ENCODE data around the gene TARS3.
"Not testable (repeated sequence)": the region's sequence is repeated elsewhere in the genome, so short reads cannot be mapped to it uniquely, and the experiment has no call there.

TARS3 gene

GRCh38 chr15:101672298-101672697 lies 52.0 kb downstream of the TARS3 start:
- Histone ChIP-seq H3K4me3 (ENCODE audit: low read length) (no peak overlapping the region), H3K9me3 (ENCODE audit: control insufficient read depth, low read depth, low read length) (no peaks in the 10 kb centered on the region), H3K4me1 (ENCODE audit: control insufficient read depth, low read depth, low read length) (no peaks in the 10 kb centered on the region), H3K27ac (ENCODE audit: low read length) (no peak overlapping the region), H3K9ac (ENCODE audit: low read length) (no peak overlapping the region), H3K36me3 (ENCODE audit: control insufficient read depth, low read depth, low read length) (peaks cover 3% of the 10 kb centered on the region), H3K27me3 (ENCODE audit: control insufficient read depth, insufficient read depth, low read length) (no peaks in the 10 kb centered on the region)

- Histone ChIP-seq H3K9ac (ENCODE audit: low read length) (no peak overlapping the region), H3K4me3 (ENCODE audit: low read length) (no peak overlapping the region), H3K36me3 (ENCODE audit: control insufficient read depth, low read depth, low read length) (peaks cover 3% of the 10 kb centered on the region), H3K27me3 (ENCODE audit: control insufficient read depth, insufficient read depth, low read length) (no peaks in the 10 kb centered on the region), H3K4me1 (ENCODE audit: control insufficient read depth, low read depth, low read length) (no peaks in the 10 kb centered on the region), H3K27ac (ENCODE audit: low read length) (no peak overlapping the region), H3K9me3 (ENCODE audit: control insufficient read depth, low read depth, low read length) (no peaks in the 10 kb centered on the region)
Observed at GRCh38 chr15:101669744-101670143, 54.5 kb downstream of the TARS3 start.

GRCh38 chr15:101667881-101668280 lies 56.4 kb downstream of the TARS3 start:
- Histone ChIP-seq H3K4me3 (ENCODE audit: low read length) (no peak overlapping the region), H3K9me3 (ENCODE audit: control insufficient read depth, low read depth, low read length) (no peaks in the 10 kb centered on the region), H3K36me3 (ENCODE audit: control insufficient read depth, low read depth, low read length) (no peaks in the 10 kb centered on the region), H3K9ac (ENCODE audit: low read length) (no peak overlapping the region), H3K27me3 (ENCODE audit: control insufficient read depth, insufficient read depth, low read length) (no peaks in the 10 kb centered on the region), H3K27ac (ENCODE audit: low read length) (no peak overlapping the region), H3K4me1 (ENCODE audit: control insufficient read depth, low read depth, low read length) (no peaks in the 10 kb centered on the region)

- no peak overlapping the region for H3K27ac ChIP-seq (ENCODE audit: low read length)
- H3K4me1 ChIP-seq (ENCODE audit: control insufficient read depth, low read depth, low read length), result no peaks in the 10 kb centered on the region
- no peaks in the 10 kb centered on the region for H3K9me3 ChIP-seq (ENCODE audit: control insufficient read depth, low read depth, low read length)
- H3K4me3 ChIP-seq (ENCODE audit: low read length), result no peak overlapping the region
- H3K27me3 ChIP-seq (ENCODE audit: control insufficient read depth, insufficient read depth, low read length), result no peaks in the 10 kb centered on the region
- no peak overlapping the region for H3K9ac ChIP-seq (ENCODE audit: low read length)
- no peaks in the 10 kb centered on the region for H3K36me3 ChIP-seq (ENCODE audit: control insufficient read depth, low read depth, low read length)
Observed at GRCh38 chr15:101664303-101664913, 59.9 kb downstream of the TARS3 start.

GRCh38 chr15:101662203-101662602 lies 62.1 kb downstream of the TARS3 start:
- Histone ChIP-seq H3K27ac (ENCODE audit: low read length) (no peak overlapping the region), H3K4me1 (ENCODE audit: control insufficient read depth, low read depth, low read length) (no peaks in the 10 kb centered on the region), H3K9me3 (ENCODE audit: control insufficient read depth, low read depth, low read length) (no peaks in the 10 kb centered on the region), H3K4me3 (ENCODE audit: low read length) (no peak overlapping the region), H3K27me3 (ENCODE audit: control insufficient read depth, insufficient read depth, low read length) (no peaks in the 10 kb centered on the region), H3K9ac (ENCODE audit: low read length) (no peak overlapping the region), H3K36me3 (ENCODE audit: control insufficient read depth, low read depth, low read length) (no peaks in the 10 kb centered on the region)

GRCh38 chr15:101660005-101660404 lies 64.3 kb downstream of the TARS3 start:
- no peaks in the 10 kb centered on the region for H3K9me3 ChIP-seq (ENCODE audit: control insufficient read depth, low read depth, low read length)
- H3K27me3 ChIP-seq (ENCODE audit: control insufficient read depth, insufficient read depth, low read length), result no peaks in the 10 kb centered on the region
- no peak overlapping the region for H3K27ac ChIP-seq (ENCODE audit: low read length)
- no peak overlapping the region for H3K4me3 ChIP-seq (ENCODE audit: low read length)
- H3K4me1 ChIP-seq (ENCODE audit: control insufficient read depth, low read depth, low read length), result no peaks in the 10 kb centered on the region
- no peak overlapping the region for H3K9ac ChIP-seq (ENCODE audit: low read length)
- no peaks in the 10 kb centered on the region for H3K36me3 ChIP-seq (ENCODE audit: control insufficient read depth, low read depth, low read length)

- Histone ChIP-seq H3K9ac (ENCODE audit: low read length) (no peak overlapping the region), H3K4me3 (ENCODE audit: low read length) (no peak overlapping the region), H3K27ac (ENCODE audit: low read length) (no peak overlapping the region), H3K27me3 (ENCODE audit: control insufficient read depth, insufficient read depth, low read length) (no peaks in the 10 kb centered on the region), H3K9me3 (ENCODE audit: control insufficient read depth, low read depth, low read length) (no peaks in the 10 kb centered on the region), H3K36me3 (ENCODE audit: control insufficient read depth, low read depth, low read length) (no peaks in the 10 kb centered on the region), H3K4me1 (ENCODE audit: control insufficient read depth, low read depth, low read length) (no peaks in the 10 kb centered on the region)
Observed at GRCh38 chr15:101657968-101658784, 66.1 kb downstream of the TARS3 start.

- Histone ChIP-seq H3K36me3 (ENCODE audit: control insufficient read depth, low read depth, low read length) (no peaks in the 10 kb centered on the region), H3K9ac (ENCODE audit: low read length) (no peak overlapping the region), H3K9me3 (ENCODE audit: control insufficient read depth, low read depth, low read length) (no peaks in the 10 kb centered on the region), H3K4me3 (ENCODE audit: low read length) (no peak overlapping the region), H3K4me1 (ENCODE audit: control insufficient read depth, low read depth, low read length) (no peaks in the 10 kb centered on the region), H3K27ac (ENCODE audit: low read length) (no peak overlapping the region), H3K27me3 (ENCODE audit: control insufficient read depth, insufficient read depth, low read length) (no peaks in the 10 kb centered on the region)
Observed at GRCh38 chr15:101657171-101657570, 67.1 kb downstream of the TARS3 start.

- not testable (repeated sequence) for H3K4me1 ChIP-seq (ENCODE audit: control insufficient read depth, low read depth, low read length); H3K9ac ChIP-seq (ENCODE audit: low read length); H3K4me3 ChIP-seq (ENCODE audit: low read length); H3K9me3 ChIP-seq (ENCODE audit: control insufficient read depth, low read depth, low read length); H3K27me3 ChIP-seq (ENCODE audit: control insufficient read depth, insufficient read depth, low read length); H3K27ac ChIP-seq (ENCODE audit: low read length); H3K36me3 ChIP-seq (ENCODE audit: control insufficient read depth, low read depth, low read length)
Observed at GRCh38 chr15:101654624-101655337, 69.5 kb downstream of the TARS3 start.

GRCh38 chr15:101654171-101654570 lies 70.1 kb downstream of the TARS3 start:
- H3K27ac ChIP-seq (ENCODE audit: low read length), result no peak overlapping the region
- no peaks in the 10 kb centered on the region for H3K9me3 ChIP-seq (ENCODE audit: control insufficient read depth, low read depth, low read length)
- no peaks in the 10 kb centered on the region for H3K27me3 ChIP-seq (ENCODE audit: control insufficient read depth, insufficient read depth, low read length)
- H3K9ac ChIP-seq (ENCODE audit: low read length), result no peak overlapping the region
- H3K4me1 ChIP-seq (ENCODE audit: control insufficient read depth, low read depth, low read length), result peaks cover 5% of the 10 kb centered on the region
- H3K36me3 ChIP-seq (ENCODE audit: control insufficient read depth, low read depth, low read length), result peaks cover 6% of the 10 kb centered on the region
- no peak overlapping the region for H3K4me3 ChIP-seq (ENCODE audit: low read length)

- Histone ChIP-seq H3K27ac (ENCODE audit: low read length) (no peak overlapping the region), H3K27me3 (ENCODE audit: control insufficient read depth, insufficient read depth, low read length) (no peaks in the 10 kb centered on the region), H3K4me1 (ENCODE audit: control insufficient read depth, low read depth, low read length) (peaks cover 5% of the 10 kb centered on the region), H3K36me3 (ENCODE audit: control insufficient read depth, low read depth, low read length) (peaks cover 15% of the 10 kb centered on the region), H3K9ac (ENCODE audit: low read length) (peak overlapping the region; percentile 61), H3K4me3 (ENCODE audit: low read length) (peak overlapping the region; percentile 96), H3K9me3 (ENCODE audit: control insufficient read depth, low read depth, low read length) (no peaks in the 10 kb centered on the region)
Observed at GRCh38 chr15:101652786-101653430, 71.4 kb downstream of the TARS3 start.
